GM12872 (cell line): ENCODE measurements around the gene PHETA1.
A peak's percentile ranks its signal among the peaks of the same experiment; 100 is the strongest.

Source experiments
- TF ChIP-seq, protein P1 (sequence below): IDR thresholded peaks from 3 replicates; pipeline ENCODE4 v1.5.1; 2011; ENCODE audit warnings: low read depth, mild to moderate bottlenecking, low read length, moderate library complexity; ENCODE audit not compliant: insufficient read depth

Gene PHETA1

DNA sequence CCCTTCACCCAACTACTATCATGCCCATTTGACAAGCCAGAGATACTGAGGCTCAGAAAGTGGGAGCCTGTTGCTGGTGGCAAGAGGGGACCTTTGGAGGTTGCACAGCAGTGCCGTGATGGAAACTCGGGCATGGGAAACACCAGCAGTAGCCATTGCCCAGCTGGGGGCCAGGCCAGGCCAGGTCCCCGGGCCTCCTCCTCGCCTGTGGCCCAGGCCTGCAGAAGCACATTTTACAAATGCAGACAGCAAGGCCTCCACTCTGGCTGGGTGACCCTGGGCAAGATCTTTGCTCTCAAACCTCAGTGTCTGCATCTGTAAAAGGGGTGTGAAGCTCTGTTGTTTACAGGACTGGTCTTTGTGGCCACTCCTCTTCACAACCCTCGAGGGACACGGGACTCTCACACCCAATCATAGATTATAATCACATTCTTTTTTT, 32.3 kb upstream of the PHETA1 start:
- TF ChIP-seq, protein P1, sequence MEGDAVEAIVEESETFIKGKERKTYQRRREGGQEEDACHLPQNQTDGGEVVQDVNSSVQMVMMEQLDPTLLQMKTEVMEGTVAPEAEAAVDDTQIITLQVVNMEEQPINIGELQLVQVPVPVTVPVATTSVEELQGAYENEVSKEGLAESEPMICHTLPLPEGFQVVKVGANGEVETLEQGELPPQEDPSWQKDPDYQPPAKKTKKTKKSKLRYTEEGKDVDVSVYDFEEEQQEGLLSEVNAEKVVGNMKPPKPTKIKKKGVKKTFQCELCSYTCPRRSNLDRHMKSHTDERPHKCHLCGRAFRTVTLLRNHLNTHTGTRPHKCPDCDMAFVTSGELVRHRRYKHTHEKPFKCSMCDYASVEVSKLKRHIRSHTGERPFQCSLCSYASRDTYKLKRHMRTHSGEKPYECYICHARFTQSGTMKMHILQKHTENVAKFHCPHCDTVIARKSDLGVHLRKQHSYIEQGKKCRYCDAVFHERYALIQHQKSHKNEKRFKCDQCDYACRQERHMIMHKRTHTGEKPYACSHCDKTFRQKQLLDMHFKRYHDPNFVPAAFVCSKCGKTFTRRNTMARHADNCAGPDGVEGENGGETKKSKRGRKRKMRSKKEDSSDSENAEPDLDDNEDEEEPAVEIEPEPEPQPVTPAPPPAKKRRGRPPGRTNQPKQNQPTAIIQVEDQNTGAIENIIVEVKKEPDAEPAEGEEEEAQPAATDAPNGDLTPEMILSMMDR: no peak

DNA sequence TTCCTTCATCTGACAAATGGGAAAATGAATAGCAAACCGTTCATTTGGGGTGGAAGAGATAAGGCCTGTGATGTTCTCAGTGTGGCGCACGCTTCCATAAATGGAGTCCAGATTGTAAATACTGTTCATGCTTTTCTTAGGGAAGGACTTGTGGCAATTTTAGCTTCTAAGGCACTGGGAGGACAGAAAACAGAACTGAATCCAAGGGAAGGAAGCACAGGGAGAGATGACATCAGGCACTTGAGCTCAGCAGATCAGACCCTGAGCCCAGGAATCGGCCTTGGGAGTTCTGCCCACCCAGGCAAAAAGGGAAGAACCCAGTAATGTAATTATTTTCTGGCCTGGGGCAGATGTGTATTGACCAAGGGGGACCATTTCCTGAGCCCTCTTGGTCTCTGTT, 29.6 kb upstream of the PHETA1 start:
- TF ChIP-seq, protein P1: no peak

DNA sequence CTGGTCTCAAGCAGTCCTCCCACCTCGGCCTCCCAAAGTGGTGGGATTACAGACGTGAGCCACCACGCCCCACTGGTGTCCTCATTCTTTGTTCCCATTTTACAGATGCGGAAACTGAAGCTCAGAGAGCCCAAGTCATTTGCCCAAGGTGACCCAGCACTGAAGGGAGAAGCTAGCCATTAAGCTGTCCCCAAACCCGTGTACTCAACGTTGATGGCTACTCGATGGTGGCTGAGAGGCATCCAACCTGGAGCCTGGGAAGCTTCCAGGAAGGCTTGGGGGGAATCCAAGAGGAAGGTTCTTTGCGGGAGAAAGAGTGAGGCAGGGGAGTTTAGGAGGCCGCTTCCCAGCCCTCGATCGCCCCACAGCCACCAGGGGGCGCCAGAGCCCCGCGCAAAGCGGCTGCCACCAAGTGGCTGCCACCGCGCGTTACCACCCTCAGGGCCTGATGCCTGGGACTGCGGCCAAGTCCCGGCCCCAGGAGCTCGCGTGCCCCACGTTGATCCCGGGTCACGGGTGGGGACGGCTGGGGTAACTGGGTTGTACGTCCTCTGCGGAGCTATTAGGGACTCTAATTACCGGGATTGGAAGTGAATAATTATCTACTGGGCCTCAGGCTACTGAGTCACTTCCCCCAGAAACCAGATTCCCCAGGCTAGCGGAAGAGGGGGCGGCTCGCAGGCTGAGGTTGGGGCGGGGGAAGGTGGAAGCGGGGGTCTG, 28.0 kb upstream of the PHETA1 start:
- TF ChIP-seq, protein P1: peak; percentile 100

DNA sequence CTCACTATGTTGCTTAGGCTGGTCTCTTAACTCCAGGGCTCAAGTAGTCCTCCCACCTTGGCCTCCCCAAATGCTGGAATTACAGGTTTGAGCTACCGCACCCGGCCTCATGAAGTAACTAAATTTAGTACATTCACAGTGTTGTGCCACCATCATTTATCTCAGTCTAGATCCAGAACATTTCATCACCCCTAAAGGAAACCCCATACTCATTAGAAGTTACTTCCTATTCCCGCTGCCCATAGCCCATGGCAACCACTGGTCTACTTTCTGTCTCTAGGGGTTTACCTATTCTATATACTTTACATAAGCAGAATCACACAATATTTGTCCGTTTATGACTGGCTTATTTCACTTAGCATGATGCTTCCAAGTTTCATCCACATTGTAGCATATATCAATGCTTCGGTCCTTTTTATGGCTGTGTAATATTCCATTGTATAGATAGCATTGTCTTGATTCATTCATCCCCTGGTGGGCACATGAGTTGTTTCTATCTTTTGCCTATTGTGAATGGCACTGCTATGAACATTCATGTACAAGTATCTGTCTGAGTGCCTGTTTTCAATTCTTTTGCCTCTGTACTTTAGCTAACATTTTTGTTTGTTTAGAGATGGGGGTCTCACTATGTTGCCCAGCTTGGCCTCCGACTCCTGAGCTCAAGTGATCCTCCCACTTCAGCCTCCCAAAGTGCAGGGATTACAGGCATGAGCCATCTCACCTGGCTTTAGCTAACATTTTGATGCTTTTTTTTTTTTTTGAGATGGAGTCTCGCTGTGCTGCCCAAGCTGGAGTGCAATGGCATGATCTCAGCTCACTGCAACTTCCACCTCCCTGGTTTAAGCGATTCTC, 26.7 kb upstream of the PHETA1 start:
- TF ChIP-seq, protein P1: no peak

DNA sequence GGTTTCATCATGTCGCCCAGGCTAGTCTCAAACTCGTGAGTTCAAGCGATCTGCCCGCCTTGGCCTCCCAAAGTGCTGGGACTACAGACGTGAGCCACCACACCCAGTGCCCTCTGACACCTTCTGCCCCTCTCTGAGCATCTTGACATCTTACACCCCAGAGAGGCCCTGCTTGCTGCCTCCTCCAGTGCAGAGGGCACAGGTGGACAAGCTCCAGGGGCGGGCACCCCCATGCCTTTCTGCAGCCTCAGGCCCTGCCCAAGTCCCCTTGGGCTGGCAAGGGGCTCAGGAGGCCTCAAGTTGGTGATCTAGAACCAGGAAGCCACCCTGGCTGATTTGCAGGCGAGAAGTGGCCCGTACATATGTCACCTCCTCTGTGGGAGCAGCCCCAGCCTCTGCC, 25.6 kb upstream of the PHETA1 start:
- TF ChIP-seq, protein P1: no peak

DNA sequence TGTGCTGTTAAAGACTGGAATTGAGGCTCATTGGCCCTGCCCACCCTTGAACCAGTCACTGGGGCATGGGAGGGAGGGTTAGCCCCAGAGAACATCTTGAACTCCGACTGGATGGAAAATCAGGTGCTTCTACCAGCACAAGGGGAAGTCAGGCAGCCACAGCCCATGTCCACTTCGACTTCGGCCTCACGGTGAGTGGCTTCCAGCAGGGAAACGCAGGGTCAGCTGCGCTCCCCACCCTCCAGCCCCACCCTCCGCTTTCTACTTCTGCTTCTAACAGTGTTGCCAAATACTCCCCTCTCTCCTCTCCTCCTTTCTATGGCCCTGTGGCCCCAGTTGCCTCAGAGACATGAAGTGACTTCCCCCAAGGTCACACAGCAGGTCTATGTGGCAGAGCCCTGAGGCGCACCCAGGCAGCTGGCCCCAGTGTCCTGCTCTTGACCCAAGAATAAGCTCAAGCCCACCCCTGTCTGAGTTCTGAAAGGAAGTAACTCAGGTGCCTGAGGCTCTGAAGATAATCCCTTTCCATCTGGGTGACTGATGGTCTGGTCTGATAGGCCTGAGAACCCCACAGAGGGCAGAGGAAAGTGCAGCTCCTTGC, 24.9 kb upstream of the PHETA1 start:
- TF ChIP-seq, protein P1: no peak

DNA sequence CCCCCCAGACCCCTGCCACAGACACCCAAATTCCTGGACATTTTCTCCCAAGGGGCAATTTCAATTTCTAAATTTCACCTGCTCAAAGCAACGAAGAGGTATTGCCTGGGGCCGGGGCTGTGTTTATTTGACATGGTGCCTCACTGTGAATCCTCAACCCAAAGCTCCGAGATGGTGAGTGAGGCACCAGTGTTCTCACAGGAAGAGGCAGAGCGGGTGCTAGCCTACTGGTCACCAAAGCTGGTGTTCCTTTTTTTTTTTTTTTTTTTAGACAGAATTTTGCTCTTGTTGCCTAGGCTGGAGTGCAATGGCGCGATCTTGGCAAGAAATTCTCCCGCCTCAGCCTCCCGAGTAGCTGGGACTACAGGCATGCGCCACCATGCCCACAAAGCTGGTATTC, 22.0 kb upstream of the PHETA1 start:
- TF ChIP-seq, protein P1: no peak
